Neuronal stem cell (in vitro differentiated cells): Measurements from ENCODE around the gene OR5B21.

Experiments used
- DNase-seq: peaks from one replicate; pipeline ENCODE4 v3.0.0-alpha.2; 2013; ENCODE audit warnings: low spot score
- H2AFZ ChIP-seq: one replicate; pipeline ENCODE4 v1.6.1; 2013; ENCODE audit warnings: mild to moderate bottlenecking, low read length, inconsistent platforms
- H2AK5ac ChIP-seq: 2 replicates; pipeline ENCODE4 v1.6.1; 2013; ENCODE audit warnings: low read depth, mild to moderate bottlenecking, inconsistent platforms, low read length, moderate library complexity, mixed read lengths
- H2BK120ac ChIP-seq: 2 replicates; pipeline ENCODE4 v1.6.1; 2013; ENCODE audit warnings: low read depth, mild to moderate bottlenecking, inconsistent platforms, low read length, moderate library complexity, mixed read lengths
- H2BK12ac ChIP-seq: one replicate; pipeline ENCODE4 v1.6.1; 2013; ENCODE audit warnings: low read length, inconsistent platforms
- H2BK15ac ChIP-seq: 2 replicates; pipeline ENCODE4 v1.6.1; 2013; ENCODE audit warnings: mild to moderate bottlenecking, low read length, inconsistent platforms, mixed read lengths
- H2BK5ac ChIP-seq: one replicate; pipeline ENCODE4 v1.6.1; 2013; ENCODE audit warnings: inconsistent platforms, mild to moderate bottlenecking, low read length, moderate library complexity
- H3K14ac ChIP-seq: one replicate; pipeline ENCODE4 v1.6.1; 2013; ENCODE audit warnings: low read length, inconsistent platforms
- H3K18ac ChIP-seq: 2 replicates; pipeline ENCODE4 v1.6.1; 2013; ENCODE audit warnings: low read length, inconsistent platforms
- H3K23ac ChIP-seq: 2 replicates; pipeline ENCODE4 v1.6.1; 2013; ENCODE audit warnings: low read depth, mild to moderate bottlenecking, mixed read lengths, low read length, inconsistent platforms; ENCODE audit not compliant: poor library complexity
- H3K27ac ChIP-seq: replicated peaks from 3 replicates; pipeline ENCODE4 v1.5.1; 2013; ENCODE audit warnings: low read length, inconsistent platforms
- H3K27me3 ChIP-seq, 3 experiments: 2 replicates each; pipeline ENCODE4 v1.6.1; 2013; ENCODE audit warnings: low read length in 3 of 3, mild to moderate bottlenecking in 2 of 3, inconsistent platforms in 1 of 3, low read depth in 1 of 3, mixed read lengths in 1 of 3, moderate library complexity in 1 of 3; ENCODE audit not compliant: control insufficient read depth in 3 of 3, insufficient read depth in 3 of 3
- H3K36me3 ChIP-seq, 2 donors: replicated peaks in 1 of 2; 2 replicates each; pipeline ENCODE4 v1.6.1; 2013; ENCODE audit warnings: low read length in 2 of 2; ENCODE audit not compliant: control insufficient read depth in 2 of 2, insufficient read depth in 2 of 2
- H3K4ac ChIP-seq: 2 replicates; pipeline ENCODE4 v1.6.1; 2013; ENCODE audit warnings: inconsistent platforms, mild to moderate bottlenecking, low read length, moderate library complexity
- H3K4me1 ChIP-seq, 2 donors: 1 replicate in 1 of 2; 2 replicates in 1 of 2; pipeline ENCODE4 v1.6.1; 2013; ENCODE audit warnings: low read length in 2 of 2, low read depth in 1 of 2; ENCODE audit not compliant: control insufficient read depth in 2 of 2, insufficient read depth in 1 of 2
- H3K4me2 ChIP-seq: one replicate; pipeline ENCODE4 v1.6.1; 2013; ENCODE audit warnings: mild to moderate bottlenecking, low read length, inconsistent platforms; ENCODE audit not compliant: insufficient read depth, poor library complexity, severe bottlenecking
- H3K4me3 ChIP-seq, 2 donors: 2 replicates each; pipeline ENCODE4 v1.5.1; 2013; ENCODE audit warnings: low read length in 2 of 2, mild to moderate bottlenecking in 2 of 2, inconsistent platforms in 1 of 2, moderate library complexity in 1 of 2
- H3K79me1 ChIP-seq: one replicate; pipeline ENCODE4 v1.6.1; 2013; ENCODE audit warnings: low read depth, mild to moderate bottlenecking, inconsistent platforms, low read length, moderate library complexity
- H3K9ac ChIP-seq: one replicate; pipeline ENCODE4 v1.6.1; 2013; ENCODE audit warnings: mild to moderate bottlenecking, low read depth, low read length, inconsistent platforms; ENCODE audit not compliant: poor library complexity
- H3K9me3 ChIP-seq, 2 donors: replicated peaks in 1 of 2; 2 replicates each; pipeline versions ENCODE3 to v1.6.1; 2013; ENCODE audit warnings: low read length in 2 of 2, mild to moderate bottlenecking in 2 of 2, inconsistent platforms in 1 of 2, low read depth in 1 of 2, mixed read lengths in 1 of 2, moderate library complexity in 1 of 2; ENCODE audit not compliant: control insufficient read depth in 2 of 2, insufficient read depth in 1 of 2
- H4K8ac ChIP-seq: one replicate; pipeline ENCODE4 v1.6.1; 2013; ENCODE audit warnings: low read depth, mild to moderate bottlenecking, inconsistent platforms, low read length, moderate library complexity
- H4K91ac ChIP-seq: one replicate; pipeline ENCODE4 v1.6.1; 2013; ENCODE audit warnings: low read length, low read depth, mild to moderate bottlenecking, inconsistent platforms; ENCODE audit not compliant: poor library complexity
- WGBS, 2 donors: extraction: QIAGEN DNeasy Blood & Tissue Kit; methylation state at CpG; one replicate each; pipeline ENCODE4 v1.1.7; 2013; ENCODE audit warnings: missing lambda C conversion rate in 2 of 2, mixed read lengths in 1 of 2; ENCODE audit not compliant: insufficient read length in 2 of 2, insufficient replicate concordance in 1 of 2; ENCODE audit errors: extremely low coverage in 2 of 2; 5-methylcytosine and 5-hydroxymethylcytosine counted together

Gene OR5B21

DNA sequence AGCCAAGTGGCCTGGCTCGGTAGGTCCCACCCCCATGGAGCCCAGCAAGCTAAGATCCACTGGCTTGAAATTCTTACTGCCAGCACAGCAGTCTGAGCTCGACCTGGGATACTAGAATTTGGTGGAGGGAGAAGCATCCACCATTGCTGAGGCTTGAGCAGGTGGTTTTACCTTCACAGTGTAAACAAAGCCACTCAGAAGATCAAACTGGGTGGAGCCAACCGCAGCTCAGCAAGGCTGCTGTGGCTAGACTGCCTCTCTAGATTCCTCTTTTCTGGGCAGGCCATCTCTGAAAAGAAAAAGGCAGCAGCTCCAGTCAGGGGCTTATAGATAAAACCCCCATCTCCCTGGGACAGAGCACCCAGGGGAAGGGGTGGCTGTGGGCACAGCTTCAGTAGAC lies 22.3 kb upstream of the OR5B21 start:
- Histone ChIP-seq H2BK12ac (no peak overlapping the region), H4K8ac (no peak overlapping the region), H2BK15ac (no peak overlapping the region), H2AFZ (no peak overlapping the region), H3K9me3 (no peaks in the 10 kb centered on the region), H2BK5ac (no peak overlapping the region), H3K14ac (no peak overlapping the region), H3K27me3 (no peaks in the 10 kb centered on the region), H3K27ac (no peak overlapping the region), H3K4me2 (no peak overlapping the region), H3K36me3 (no peaks in the 10 kb centered on the region), H2AK5ac (no peak overlapping the region), H4K91ac (no peak overlapping the region), H3K18ac (no peak overlapping the region), H3K23ac (no peak overlapping the region), H3K4me3 (no peak overlapping the region), H3K79me1 (no peaks in the 10 kb centered on the region), H2BK120ac (no peak overlapping the region), H3K9ac (no peak overlapping the region), H3K4me1 (no peaks in the 10 kb centered on the region), H3K4ac (no peak overlapping the region)
- no CpG with 5 or more reads among the region's 3 CpGs for WGBS, 2 donors
- DNase-seq: no peak

DNA sequence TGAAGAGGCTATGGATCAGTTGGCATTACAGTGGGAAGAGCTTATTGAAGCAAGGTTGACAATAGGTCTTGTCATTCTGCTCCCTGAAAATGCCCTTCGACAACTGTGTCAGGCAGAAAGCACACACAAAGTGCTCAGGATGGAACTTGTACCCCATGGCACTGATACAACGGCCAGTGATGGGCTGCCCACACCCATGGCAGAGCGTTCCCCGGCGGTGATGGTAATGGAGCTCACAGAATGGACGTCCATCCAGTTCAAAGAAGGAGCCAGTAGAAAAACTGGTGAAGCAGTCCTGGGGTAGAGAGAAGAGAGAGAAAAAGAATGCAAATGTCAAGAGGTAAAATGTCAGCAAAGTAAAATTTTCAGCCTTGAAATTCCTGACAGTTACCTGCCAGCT lies 19.5 kb upstream of the OR5B21 start:
- no CpG with 5 or more reads among the region's 6 CpGs for WGBS, 2 donors
- no peaks in the 10 kb centered on the region for H3K36me3 ChIP-seq
- H3K79me1 ChIP-seq: no peaks in the 10 kb centered on the region
- H3K14ac ChIP-seq: no peak overlapping the region
- H4K8ac ChIP-seq: no peak overlapping the region
- no peak overlapping the region for H3K23ac ChIP-seq
- no peaks in the 10 kb centered on the region for H3K9me3 ChIP-seq
- no peak overlapping the region for H3K27ac ChIP-seq
- no peaks in the 10 kb centered on the region for H3K27me3 ChIP-seq
- no peak overlapping the region for H2BK120ac ChIP-seq
- DNase-seq: no peak
- H3K4me3 ChIP-seq: no peak overlapping the region
- peak overlapping the region; percentile 44 for H3K9ac ChIP-seq
- H2BK12ac ChIP-seq: no peak overlapping the region
- H3K4ac ChIP-seq: no peak overlapping the region
- H2BK5ac ChIP-seq: no peak overlapping the region
- H3K18ac ChIP-seq: no peak overlapping the region
- H2AK5ac ChIP-seq: no peak overlapping the region
- no peak overlapping the region for H2BK15ac ChIP-seq
- H3K4me1 ChIP-seq: no peaks in the 10 kb centered on the region
- no peak overlapping the region for H3K4me2 ChIP-seq
- no peak overlapping the region for H4K91ac ChIP-seq
- no peak overlapping the region for H2AFZ ChIP-seq

- no CpG with 5 or more reads among the region's 3 CpGs for WGBS, 2 donors
- no peak overlapping the region for H4K91ac ChIP-seq
- no peak overlapping the region for H2BK12ac ChIP-seq
Observed at GRCh38 chr11:58526721-58527120, 18.8 kb upstream of the OR5B21 start.

GRCh38 chr11:58525037-58525614 lies 17.2 kb upstream of the OR5B21 start:
- Histone ChIP-seq H3K9ac (no peak overlapping the region), H2BK12ac (no peak overlapping the region), H2AK5ac (no peak overlapping the region), H2BK15ac (no peak overlapping the region), H3K4me3 (no peak overlapping the region), H3K27me3 (peaks cover 0 to 3% (median 0%) of the 10 kb centered on the region in 3 experiments), H2BK5ac (no peak overlapping the region), H3K18ac (no peak overlapping the region), H3K23ac (no peak overlapping the region), H2AFZ (no peak overlapping the region), H3K4me2 (no peak overlapping the region), H3K79me1 (no peaks in the 10 kb centered on the region), H3K27ac (no peak overlapping the region), H3K4me1 (no peaks in the 10 kb centered on the region), H2BK120ac (no peak overlapping the region), H3K14ac (no peak overlapping the region), H3K4ac (no peak overlapping the region), H4K8ac (no peak overlapping the region), H4K91ac (no peak overlapping the region), H3K9me3 (no peaks in the 10 kb centered on the region), H3K36me3 (no peaks in the 10 kb centered on the region)
- WGBS, 2 donors: no CpG with 5 or more reads among the region's 6 CpGs
- no peak for DNase-seq

More at GRCh38 chr11:58526721-58527120, 18.8 kb upstream of the OR5B21 start:
- H3K4me1 ChIP-seq: no peaks in the 10 kb centered on the region
- no peak overlapping the region for H2BK15ac ChIP-seq
- DNase-seq: no peak
- no peak overlapping the region for H3K4ac ChIP-seq
- no peak overlapping the region for H3K14ac ChIP-seq
- no peak overlapping the region for H4K8ac ChIP-seq
- no peaks in the 10 kb centered on the region for H3K79me1 ChIP-seq
- no peaks in the 10 kb centered on the region for H3K27me3 ChIP-seq
- H3K27ac ChIP-seq: no peak overlapping the region
- H2BK120ac ChIP-seq: no peak overlapping the region
- no peak overlapping the region for H3K4me3 ChIP-seq
- no peak overlapping the region for H3K23ac ChIP-seq
- H3K36me3 ChIP-seq: no peaks in the 10 kb centered on the region
- no peak overlapping the region for H2BK5ac ChIP-seq
- no peak overlapping the region for H3K9ac ChIP-seq
- H2AK5ac ChIP-seq: no peak overlapping the region
- no peak overlapping the region for H2AFZ ChIP-seq
- H3K4me2 ChIP-seq: no peak overlapping the region
- no peaks in the 10 kb centered on the region for H3K9me3 ChIP-seq
- H3K18ac ChIP-seq: no peak overlapping the region
